ENCODE data around the gene TLE2.

The TLE2 gene

DNA sequence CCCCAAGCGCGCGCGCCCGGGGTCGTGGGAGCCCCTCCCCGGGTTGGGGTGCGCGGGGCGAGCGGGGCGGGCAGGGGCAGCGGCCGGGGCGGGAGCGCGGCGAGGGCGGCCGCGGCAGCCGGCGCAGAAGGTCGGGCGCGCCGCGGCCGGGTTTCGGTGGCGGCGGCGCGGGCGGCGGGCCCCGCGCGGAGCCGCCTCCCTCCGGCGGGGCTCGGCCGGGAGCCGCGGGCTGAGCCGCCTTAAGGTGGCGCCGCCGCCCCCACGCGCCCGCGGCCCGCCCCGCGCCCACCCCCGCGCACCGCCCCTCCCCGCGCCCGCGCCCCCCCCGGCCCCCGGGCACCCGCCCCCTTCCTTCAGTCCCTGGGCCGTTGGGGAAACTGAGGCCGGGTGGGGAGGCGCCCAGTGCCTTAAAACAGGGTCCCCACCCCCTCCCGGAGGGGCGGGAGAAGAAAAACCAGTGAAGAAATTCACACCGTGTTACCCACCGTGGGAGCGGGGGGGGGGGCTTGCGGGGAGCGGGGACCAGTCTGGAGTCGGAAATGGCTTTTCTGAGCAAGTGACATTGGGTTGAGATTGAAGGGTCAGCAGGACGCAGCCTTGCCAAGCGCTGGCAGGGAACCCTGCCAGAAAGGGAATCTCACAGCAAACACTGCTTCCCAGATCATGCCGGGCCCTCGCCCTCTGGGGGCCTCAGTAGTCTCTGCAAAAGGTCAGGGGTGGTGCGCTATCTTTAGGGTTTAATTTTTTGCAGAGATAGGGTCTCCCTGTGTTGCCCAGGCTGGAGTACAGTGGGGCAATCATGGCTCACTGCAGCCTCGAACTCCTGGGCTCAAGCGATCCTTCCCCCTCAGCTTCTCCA lies at the start of gene TLE2:
Gene TLE2 (minus strand): TSS at position 216 of the 859 bp plus-strand sequence. CDS start 376 bp downstream, outside the sequence.
- DNase-seq, result no peak

DNA sequence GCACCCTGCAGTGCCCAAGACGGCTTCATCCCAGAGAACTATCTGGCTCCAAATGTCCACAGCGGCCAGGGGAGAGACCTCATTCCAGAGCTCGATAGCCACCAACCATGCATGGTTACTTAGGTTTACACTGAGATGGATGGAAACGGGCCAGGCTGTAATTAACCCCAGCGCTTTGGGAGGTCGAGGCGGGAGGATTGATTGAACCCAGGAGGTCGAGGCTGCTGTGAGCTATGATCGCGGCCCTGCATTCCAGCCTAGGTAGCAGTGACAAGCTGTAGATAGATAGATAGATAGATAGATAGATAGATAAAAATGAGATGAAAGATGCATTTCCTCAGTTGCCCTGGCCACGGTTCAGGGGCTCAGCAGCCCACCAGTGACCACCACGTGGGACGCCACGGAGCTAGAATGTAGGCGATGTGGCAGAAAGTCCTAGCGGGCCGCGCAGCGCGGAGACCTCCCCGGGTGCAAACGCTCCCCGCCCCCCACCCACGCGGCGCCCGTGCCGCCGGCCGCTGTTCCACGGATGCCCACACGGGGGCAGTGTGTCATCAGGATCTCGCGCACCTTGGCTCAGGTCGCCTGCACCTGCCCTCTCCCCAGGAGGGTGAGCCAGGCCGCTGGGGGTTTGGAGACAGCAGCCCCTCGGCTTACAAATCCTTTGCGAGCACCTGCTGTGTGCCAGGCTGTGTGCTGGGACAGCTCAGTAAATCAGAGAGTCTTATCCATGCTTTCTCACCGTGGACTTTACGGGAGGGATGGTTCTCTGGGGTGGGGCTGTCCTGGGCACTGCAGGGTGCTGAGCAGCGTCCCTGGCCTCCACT lies 46.7 kb upstream of the TLE2 start:
- peak; percentile 81 for DNase-seq

DNA sequence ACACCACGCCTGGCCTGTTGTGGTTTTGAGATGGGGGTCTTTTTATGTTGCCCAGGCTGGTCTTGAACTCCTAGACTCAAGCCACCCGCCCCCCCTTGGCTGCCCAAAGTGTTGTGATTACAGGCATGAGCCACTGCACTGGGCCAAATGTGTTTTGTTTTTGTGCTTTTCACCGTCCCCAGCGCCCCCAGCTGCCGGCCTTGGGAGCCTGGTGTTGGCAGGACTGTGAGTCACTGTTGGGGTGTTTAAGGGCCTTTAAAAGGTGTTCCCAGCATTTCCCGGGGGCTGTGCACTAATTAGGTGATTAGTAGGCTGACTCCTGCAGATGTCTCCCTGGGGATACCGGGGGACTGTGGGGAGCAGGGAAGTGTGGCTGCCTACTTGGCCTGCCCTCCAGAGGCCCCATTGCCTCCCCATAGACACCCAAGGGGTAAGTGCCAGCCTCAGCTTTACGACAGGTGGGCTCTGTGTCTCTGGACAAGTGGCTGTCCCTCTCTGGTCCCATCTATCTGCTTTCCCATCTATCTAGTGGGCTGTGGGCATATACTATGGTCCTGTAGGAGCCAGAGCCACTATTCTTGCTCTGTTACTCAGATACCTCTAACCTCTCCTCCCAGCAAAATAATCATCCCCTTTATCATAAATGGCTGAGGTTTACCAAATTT lies 45.0 kb upstream of the TLE2 start:
- no peak for DNase-seq

DNA sequence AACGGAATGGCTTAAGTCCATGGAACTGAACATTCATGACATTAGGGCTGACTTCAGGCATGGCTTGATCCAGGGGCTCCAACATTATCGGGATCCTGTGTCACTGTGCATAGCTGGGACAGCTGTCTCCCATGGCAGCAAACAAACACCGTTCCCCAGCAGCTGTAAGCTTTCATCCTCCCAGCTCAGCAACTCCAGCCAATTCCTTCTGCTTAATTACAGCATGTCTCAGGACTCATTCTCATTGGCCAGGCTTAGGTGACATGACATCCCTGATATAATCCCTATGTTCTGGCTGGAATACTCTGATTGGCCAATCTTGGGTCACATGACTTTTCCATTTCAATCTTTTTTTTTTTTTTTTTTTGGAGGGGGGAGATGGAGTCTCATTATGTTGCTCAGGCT lies 44.1 kb upstream of the TLE2 start:
- no peak for DNase-seq

DNA sequence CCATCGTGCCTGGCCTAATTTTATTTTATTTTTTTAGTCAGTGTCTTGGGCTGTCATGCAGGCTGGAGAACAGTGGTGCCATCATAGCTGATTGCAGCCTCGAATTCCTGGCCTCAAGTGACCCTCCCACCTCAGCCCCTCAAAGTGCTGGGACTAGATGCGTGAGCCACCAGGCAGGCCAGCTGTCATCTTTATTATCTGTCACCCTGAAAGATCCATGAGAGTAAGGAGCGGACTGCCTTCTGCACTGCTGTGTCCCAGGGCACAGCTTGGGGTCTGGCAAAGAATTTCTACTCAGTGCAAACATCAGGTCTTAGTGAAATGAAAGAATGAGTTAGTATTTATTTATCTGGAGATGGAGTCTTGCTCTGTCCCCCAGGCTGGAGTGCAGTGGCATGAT lies 42.7 kb upstream of the TLE2 start:
- no peak for DNase-seq

DNA sequence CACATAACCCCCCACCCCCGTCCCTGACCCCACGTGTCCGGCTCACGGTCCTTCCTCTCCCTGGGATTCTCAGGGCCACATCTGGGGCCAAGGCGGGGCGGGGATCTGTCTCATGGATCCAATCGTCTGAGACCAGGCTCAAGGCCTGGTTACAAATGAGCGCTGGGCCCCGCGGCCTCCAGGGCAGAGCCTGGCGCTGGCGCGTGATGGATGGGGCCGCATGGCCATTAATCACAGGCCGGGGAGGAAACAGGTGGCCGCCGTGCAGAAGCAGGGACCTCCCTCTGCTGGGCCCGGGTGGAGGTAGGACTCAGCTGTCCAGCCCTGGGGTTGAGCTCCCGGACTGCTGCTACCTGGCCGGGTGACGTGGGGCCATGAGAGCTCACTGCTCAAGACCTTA lies 39.0 kb upstream of the TLE2 start:
- no peak for DNase-seq

DNA sequence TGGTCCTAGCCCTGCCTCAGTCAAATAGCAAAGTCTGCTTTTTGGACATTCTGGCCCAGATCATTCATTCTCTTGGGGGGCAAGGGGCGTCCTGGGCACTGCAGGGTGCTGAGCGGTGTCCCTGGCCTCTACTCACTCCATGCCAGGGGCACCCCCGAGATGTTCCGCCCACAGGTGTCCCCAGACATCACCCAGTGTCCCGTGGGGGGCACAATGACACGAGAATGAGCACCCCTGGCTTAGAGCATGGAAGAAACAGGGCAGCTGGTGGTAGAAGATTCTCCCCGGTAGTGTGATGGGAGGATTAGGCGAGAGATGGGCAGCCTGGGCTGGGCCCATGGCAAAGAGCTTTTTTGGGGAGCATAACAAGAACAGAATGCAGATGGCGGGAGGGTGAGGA lies 38.5 kb upstream of the TLE2 start:
- DNase-seq, result no peak

DNA sequence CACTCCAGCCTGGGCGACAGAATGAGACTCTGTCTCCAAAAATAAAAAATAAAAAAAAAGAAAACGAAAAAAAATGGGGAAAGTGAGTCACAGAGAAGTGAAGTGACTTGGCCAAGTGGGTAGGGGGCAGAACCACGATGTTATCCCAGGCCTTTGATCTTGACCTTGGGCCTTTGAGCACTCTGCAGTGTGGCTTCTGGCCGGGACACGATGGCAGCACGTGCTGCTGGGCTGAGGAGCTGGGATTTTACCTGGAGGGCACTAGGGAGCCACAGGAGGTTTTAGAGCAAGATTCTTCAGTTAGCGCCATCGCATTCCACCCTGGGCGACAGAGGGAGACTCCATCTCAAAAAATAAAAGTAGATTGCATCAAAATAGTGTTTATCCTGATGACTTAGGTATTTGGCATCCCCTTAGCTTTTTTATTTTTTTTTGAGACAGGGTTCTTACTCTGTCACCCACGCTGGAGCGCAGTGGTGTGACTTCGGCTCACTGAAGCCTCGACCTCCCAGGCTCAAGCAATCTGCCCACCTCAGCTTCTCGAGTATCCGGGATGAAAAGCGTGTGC lies 37.5 kb upstream of the TLE2 start:
- DNase-seq, result no peak

DNA sequence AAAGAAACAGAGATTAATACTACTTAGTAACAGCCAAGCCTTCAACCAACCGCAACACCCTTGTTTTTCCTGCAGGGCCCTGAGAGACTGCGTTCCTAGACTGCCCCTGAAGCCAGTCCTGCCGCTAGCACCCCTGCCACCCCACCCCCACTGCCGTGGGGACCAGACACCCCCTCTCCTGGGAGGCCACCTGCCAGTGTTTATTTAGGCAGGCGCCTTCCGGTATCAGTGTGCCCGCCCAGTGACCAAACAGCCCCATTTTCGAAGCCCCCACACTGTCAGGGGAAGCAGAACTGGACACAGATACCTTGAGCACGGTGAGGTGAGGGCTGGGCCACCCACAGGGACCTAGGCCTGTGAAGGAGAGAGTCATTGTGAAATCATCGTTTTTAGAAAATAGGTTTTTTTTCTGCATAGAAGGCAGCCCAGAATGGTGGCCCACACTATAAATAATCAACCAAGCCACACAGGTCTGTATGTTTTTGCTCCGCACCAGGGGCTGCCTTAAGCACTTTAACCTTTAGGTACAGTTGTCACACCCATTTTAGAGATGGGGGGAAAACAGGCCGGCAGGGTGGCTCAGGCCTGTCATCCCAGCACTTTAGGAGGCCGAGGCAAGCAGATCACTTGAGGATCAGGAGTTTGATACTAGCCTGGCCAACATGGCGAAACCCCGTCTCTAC lies 36.7 kb upstream of the TLE2 start:
- no peak for DNase-seq

DNA sequence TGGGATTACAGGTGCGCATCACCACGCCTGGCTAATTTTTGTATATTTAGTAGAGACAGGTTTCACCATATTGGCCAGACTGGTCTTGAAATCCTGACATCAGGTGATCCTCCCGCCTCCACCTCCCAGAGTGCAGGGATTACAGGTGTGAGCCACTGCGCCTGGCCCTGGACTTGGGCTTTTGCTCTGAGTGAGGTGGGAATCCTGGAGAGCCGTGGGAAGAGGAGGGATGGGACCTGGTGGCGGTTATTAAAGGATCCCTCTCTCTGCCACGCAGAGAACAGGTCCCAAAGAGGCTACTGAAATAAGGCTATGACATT lies 34.9 kb upstream of the TLE2 start:
- no peak for DNase-seq

DNA sequence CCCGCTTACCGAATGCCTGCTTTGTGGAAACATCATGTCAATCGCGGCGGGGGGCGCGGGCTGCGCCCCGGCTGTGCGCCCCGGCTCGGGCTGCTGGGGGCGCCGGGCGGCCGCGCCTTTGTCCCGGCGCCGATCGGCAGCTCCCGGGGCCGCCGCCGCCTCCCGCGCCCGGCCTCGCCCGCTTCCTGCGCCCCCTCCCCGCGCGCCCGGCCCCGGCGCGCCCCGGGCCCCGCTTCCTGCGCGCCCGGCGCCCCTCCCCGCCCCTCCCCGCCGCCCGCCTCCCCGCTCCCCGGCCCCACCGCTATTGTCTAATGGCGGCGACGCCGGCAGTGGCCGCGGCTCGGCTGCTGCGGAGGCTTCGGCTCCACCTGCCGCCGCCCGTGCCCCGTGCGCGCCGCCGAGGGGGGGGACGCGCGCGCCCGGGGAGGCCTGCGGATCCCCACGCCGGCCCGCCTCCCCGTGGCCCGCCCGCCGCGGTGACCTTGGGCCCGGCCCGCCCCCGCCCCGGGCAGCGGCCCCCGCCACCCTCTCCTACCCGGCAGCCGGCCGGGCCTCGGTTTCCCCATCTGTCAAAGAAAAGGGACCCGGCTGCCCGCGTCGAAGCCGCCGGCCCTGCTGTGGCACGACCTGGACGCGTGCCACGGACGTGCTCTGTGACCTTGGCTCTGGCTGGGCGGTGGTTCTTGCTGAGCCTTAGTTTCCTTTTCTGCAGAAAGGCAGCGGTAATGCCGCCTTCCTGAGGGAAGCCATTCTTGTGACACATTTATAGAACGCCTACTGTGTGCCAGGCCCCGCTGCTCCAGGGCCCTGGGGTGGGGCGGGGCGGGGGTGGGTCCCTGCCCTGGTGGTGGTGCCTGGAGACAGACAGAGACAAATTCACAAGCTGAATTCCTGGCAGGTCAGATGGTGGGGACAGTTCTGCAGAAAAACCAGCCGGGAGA lies 33.4 kb upstream of the TLE2 start, which contains the start of gene TLE5:
Gene TLE5 (minus strand): TSS at position 331 of the 941 bp plus-strand sequence. CDS start 295 bp downstream, at position 36.
- peak; percentile 75 for DNase-seq

DNA sequence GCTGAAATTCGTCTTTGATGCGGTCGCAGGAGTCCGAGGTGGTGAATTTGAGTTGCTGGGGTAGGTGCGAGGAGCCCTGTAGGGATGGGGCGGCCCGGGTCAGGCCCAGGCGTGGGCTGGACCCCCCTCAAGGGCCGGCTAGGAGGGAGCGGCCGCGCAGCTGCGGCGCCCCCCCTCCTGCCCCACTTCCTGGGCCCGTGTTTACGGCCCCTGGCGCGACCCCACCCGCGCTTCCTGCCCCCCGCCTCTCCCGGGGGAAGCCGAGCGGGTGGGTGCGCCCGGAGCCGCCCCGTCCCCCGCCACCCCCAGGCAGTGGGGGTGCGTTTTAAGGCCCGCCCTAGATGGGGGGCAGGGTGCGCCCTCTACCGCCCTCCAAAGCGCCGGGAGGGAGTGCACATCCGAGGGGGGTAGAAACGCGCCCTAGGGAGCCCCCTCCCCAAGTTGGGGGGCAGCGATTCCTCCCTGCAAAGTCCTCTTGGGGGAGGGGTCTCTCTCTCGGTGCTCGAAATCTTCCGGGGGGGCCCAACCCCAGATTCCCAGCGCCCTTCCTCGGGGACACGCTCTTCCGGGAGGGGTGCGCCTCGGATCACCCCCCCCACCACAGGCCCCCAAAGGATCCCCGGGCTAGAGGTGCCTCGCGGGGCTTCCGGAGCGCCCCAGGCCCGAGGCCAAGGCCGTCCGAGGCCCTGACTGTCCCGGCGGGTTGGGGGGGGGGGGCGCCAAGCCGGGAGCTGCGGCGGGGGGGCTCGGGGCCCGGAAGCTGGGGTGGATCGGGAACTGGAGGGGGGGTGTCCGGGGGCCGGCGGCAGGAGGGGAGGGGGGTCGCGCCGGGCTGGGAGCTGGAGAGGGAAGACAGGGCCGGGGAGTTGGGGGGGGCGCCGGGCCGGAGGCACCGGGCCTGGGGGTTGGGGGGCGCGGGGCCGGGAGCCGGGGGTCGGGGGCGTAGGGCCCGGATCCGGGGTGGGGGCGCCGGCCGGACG lies 32.4 kb upstream of the TLE2 start:
- peak; percentile 68 for DNase-seq

DNA sequence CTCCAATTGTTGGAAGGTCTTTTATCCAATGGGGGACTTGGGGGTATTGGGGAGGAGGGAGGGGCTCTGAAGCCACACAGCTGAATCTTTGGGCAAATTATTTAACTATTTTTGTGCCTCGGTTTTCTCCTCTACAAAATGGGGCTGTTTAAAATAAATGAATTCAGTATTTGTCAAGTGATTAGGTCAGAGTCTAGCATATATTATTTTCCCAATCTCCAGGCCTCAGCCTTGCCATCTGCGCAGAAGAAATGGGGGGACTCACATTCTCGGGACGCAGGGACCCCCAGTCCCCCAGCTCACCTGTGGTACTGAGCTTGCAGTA lies 31.7 kb upstream of the TLE2 start:
- DNase-seq, result no peak

DNA sequence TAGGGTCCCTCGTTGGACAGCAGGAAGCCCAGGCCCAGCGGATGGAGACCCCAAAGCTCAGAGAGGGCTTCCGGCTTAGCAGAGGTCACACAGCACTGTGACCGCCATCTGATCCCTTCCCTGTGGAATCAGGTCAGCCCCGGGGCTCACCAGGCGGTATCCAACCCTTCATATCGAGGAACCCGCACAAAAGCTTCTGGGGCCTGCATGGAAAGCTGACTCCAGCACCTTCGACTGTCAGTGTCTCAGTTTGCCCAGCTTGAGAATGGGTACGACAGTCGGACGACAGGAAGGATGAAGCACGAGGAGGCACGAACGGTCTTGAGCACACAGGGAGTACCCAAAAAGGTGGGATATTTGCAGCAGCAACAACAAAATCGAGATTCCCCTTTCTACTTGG lies 30.6 kb upstream of the TLE2 start:
- no peak for DNase-seq

DNA sequence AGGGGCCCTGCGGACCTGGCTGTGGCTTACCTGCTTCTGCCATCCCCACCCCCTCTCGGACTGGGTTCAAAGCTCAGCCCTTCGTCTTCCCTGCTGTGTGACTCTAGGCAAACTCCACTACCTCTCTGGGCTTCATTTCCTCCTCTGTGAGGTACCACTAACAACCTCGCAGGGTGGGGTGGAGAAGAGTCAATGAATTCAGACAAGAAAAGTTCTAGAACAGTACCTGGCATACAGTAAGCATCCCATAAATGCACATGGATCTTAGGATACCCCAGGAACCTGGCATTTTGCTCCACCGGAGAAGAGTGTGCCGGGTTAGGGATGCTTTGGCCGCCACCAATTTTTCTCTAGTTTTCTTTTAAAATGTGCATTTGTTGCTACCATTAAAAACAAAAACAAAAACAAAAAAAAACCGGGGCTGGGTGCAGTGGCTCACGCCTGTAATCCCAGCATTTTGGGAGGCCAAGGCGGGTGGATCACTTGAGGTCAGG lies 29.8 kb upstream of the TLE2 start:
- no peak for DNase-seq

DNA sequence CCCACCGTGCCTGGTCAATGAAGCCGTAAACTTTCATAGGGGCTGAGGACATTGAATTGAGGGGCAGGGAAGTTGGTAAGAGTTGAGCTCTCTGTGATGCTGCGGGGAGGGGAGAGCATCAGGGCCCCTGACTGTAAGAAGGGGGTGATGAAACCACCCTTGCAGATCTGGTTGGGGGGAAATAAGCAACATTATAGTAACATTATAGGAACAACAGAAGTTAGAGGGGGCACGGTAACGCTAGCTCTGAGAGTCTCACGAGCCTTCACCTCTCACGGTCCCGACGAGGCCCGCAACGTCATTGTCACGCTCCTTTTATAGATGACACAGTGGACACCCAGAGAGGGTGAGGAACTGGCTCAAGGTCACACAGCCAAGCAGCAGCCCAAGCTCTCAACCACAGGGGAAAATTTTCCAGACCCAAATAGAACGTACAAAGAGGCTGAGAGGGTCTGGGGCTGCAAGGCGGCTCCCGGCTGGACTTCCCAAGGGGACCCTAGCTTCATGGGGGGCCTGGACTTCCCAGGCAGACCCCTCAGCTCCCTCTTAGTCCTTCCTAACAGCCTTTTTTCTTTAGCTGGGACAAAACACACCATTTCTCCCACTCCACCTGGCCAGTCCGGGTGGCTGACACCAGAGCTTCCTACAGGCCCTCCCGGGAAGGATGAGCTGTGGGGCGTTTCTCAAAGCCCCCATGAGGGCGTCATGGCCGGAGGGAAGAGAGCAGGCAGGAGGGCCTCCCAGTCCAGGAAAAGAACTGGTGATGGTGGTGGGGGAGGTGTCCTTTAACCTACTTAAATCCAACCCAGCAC lies 29.1 kb upstream of the TLE2 start:
- no peak for DNase-seq

DNA sequence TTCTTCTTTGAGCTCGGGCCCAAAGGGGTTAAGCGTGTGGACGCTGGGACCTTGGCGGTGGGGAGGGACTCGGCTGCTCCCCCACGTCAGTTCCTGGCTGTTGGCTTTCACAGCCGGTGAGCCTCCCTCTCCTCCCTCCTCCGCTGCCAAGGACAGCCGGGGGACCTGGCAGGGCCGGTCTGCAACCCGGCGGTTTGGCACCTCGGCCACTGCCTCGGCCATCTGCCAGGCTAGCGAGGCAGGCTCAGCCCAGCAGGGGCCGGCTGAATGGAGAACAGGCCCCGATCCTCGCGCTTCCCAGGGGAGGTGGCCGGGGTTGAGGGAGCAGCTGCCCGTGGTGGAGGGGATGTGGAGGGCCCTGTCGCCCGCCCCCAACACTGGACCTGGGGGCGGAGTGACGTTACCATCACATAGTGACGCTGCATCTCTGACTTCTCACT lies 28.2 kb upstream of the TLE2 start:
- no peak for DNase-seq

DNA sequence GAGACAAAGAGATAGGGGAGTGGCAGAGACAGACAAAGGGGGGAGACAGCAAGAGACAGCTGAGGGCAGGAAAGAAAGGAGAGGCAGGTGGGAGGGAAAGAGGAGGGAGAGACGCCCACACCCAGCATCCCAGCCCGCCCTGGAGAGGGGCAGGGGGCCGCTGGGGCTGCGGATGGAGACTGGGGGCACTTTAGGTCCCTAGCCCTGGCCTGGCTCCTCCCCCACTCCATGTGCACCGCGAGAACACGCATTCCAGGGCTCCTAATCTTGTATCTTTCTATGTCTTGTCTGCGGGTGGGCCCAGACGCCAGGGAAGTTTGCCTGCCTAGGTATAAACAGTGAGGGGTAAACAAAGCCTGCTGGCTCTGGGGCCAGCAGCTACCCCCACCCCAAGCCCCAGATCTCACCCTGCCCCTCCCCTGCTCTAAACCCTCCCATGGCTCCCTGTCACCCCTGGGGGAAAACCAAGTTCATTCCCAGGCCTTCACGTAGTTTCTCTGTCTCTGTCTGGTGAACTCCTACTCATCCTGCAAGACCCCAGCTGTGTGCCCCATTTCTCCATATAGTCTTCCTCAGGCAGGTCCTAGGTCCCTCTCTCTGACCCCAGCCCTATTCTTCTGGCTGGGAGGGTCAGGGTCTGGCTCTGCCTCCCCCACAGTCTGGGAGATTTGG lies 27.5 kb upstream of the TLE2 start:
- DNase-seq, result no peak

All from activated naive CD4-positive, alpha-beta T cell treated with anti-CD3 and anti-CD28 coated beads, Interleukin-2, amount 50 U/mL, for 16 hours (primary cell).